HepG2 (cell line): ENCODE data around the gene TSPYL1. TPM values are rescaled to one million over a fixed set of nuclear protein-coding genes. Genes with fewer than 3 reads are reported as not detected.

Source experiments
- ATF1 ChIP-seq: IDR thresholded peaks from 2 replicates; pipeline ENCODE4 v1.6.1; 2016; ENCODE audit warnings: mild to moderate bottlenecking, control low read depth
- DNMT3B ChIP-seq: conservative IDR thresholded peaks from 2 replicates; pipeline ENCODE4 v1.6.1; 2016; ENCODE audit warnings: missing biosample characterization, control low read depth
- FOXP1 ChIP-seq, 2 experiments: fragments of 450-650 bp in 1 of 2; IDR thresholded peaks; 2 replicates each; pipeline ENCODE4 v1.6.1; 2017 to 2018; ENCODE audit warnings: antibody characterized with exemption in 1 of 2
- GLI4 ChIP-seq: sonication (generic); formaldehyde crosslinking; IDR thresholded peaks from 2 replicates; pipeline ENCODE4 v1.5.1; 2020; ENCODE audit warnings: missing genetic modification reagents, mild to moderate bottlenecking, moderate library complexity, borderline replicate concordance
- GTF2F1 ChIP-seq: fragments of 150-350 bp; IDR thresholded peaks from 2 replicates; pipeline ENCODE4 v1.6.1; 2014; ENCODE audit warnings: low read length
- HMG20A ChIP-seq: IDR thresholded peaks from 2 replicates; pipeline ENCODE4 v1.6.1; 2016; ENCODE audit warnings: borderline replicate concordance
- HOXA5 ChIP-seq: sonication (generic); formaldehyde crosslinking; IDR thresholded peaks from 2 replicates; pipeline ENCODE4 v1.4.0; 2020; ENCODE audit warnings: missing genetic modification reagents
- JUNB ChIP-seq: sonication (generic); formaldehyde crosslinking; IDR thresholded peaks from 2 replicates; pipeline ENCODE4 v1.8.0; 2022; ENCODE audit warnings: missing genetic modification reagents, mild to moderate bottlenecking, borderline replicate concordance
- MED1 ChIP-seq: sonication (generic); formaldehyde crosslinking; IDR thresholded peaks from 2 replicates; pipeline ENCODE4 v1.4.0; 2020; ENCODE audit warnings: missing genetic modification reagents
- MIER3 ChIP-seq: IDR thresholded peaks from 2 replicates; pipeline ENCODE4 v1.6.1; 2016; ENCODE audit warnings: missing compliant biosample characterization, borderline replicate concordance
- MTF1 ChIP-seq: sonication (generic); formaldehyde crosslinking; IDR thresholded peaks from 2 replicates; pipeline ENCODE4 v1.5.0; 2020; ENCODE audit warnings: missing genetic modification reagents
- POGZ ChIP-seq: sonication (generic); formaldehyde crosslinking; IDR thresholded peaks from 2 replicates; pipeline ENCODE4 v1.4.0; 2020; ENCODE audit warnings: mild to moderate bottlenecking, missing genetic modification reagents
- RCOR2 ChIP-seq: IDR thresholded peaks from 2 replicates; pipeline ENCODE4 v1.6.1; 2016; ENCODE audit warnings: missing biosample characterization, missing genetic modification reagents
- SP140L ChIP-seq: sonication (generic); formaldehyde crosslinking; IDR thresholded peaks from 2 replicates; pipeline ENCODE4 v1.4.0; 2020; ENCODE audit warnings: missing genetic modification reagents, borderline replicate concordance
- TOE1 ChIP-seq: sonication (generic); formaldehyde crosslinking; IDR thresholded peaks from 2 replicates; pipeline ENCODE4 v1.4.0; 2020; ENCODE audit warnings: mild to moderate bottlenecking, missing genetic modification reagents
- ZBTB7B ChIP-seq: sonication (generic); formaldehyde crosslinking; IDR thresholded peaks from 2 replicates; pipeline ENCODE4 v1.4.0; 2020; ENCODE audit warnings: missing genetic modification reagents
- ZNF17 ChIP-seq: sonication (generic); formaldehyde crosslinking; IDR thresholded peaks from 2 replicates; pipeline ENCODE4 v1.5.0; 2020; ENCODE audit warnings: mild to moderate bottlenecking, missing genetic modification reagents
- ZNF264 ChIP-seq: sonication (generic); formaldehyde crosslinking; IDR thresholded peaks from 2 replicates; pipeline ENCODE4 v1.4.0; 2020; ENCODE audit warnings: missing genetic modification reagents
- ZNF331 ChIP-seq: sonication (generic); formaldehyde crosslinking; IDR thresholded peaks from 2 replicates; pipeline ENCODE4 v1.4.0; 2020; ENCODE audit warnings: missing genetic modification reagents
- ZNF382 ChIP-seq: sonication (generic); formaldehyde crosslinking; IDR thresholded peaks from 2 replicates; pipeline ENCODE4 v1.5.0; 2020; ENCODE audit warnings: missing genetic modification reagents, mild to moderate bottlenecking, borderline replicate concordance
- ZNF605 ChIP-seq: sonication (generic); formaldehyde crosslinking; IDR thresholded peaks from 2 replicates; pipeline ENCODE4 v1.8.0; 2022; ENCODE audit warnings: mild to moderate bottlenecking, missing genetic modification reagents
- polyA plus RNA-seq, 8 experiments: library from polyadenylated mRNA; depleted of rRNA in 3 of 8; stranded (reverse) in 7 of 8; unstranded in 1 of 8; fragments of >200 nt; fragmentation: Illumina TruSeq in 4 of 8; extraction: Trizol in 4 of 8; gene quantifications; 2 replicates each; pipeline versions ENCODE4 v1.2.1 to v1.2.3, GENCODE V29; 2011 to 2016; ENCODE audit warnings: low read depth in 4 of 8, missing spikeins in 1 of 8, mixed read lengths in 1 of 8; ENCODE audit not compliant: insufficient read depth in 1 of 8
- total RNA-seq, 5 experiments: library from RNA; depleted of rRNA; stranded (reverse); fragments of >200 nt; fragmentation: Illumina TruSeq; extraction: Trizol; gene quantifications; 2 replicates each; pipeline ENCODE4 v1.2.3, GENCODE V29; 2016; ENCODE audit warnings: low read depth in 1 of 5
- TF ChIP-seq, protein P1 (sequence below): IDR thresholded peaks from 2 replicates; pipeline ENCODE4 v1.6.1; 2018; ENCODE audit warnings: missing genetic modification reagents, mild to moderate bottlenecking, missing compliant biosample characterization
- TF ChIP-seq, protein P2 (sequence below): sonication (generic); formaldehyde crosslinking; IDR thresholded peaks from 2 replicates; pipeline ENCODE4 v1.4.0; 2020; ENCODE audit warnings: missing genetic modification reagents
- TF ChIP-seq, protein P3 (sequence below): sonication (generic); formaldehyde crosslinking; IDR thresholded peaks from 2 replicates; pipeline ENCODE4 v1.9.0; 2021; ENCODE audit warnings: missing genetic modification reagents, borderline replicate concordance
- TF ChIP-seq, protein P4 (sequence below): sonication (generic); formaldehyde crosslinking; IDR thresholded peaks from 2 replicates; pipeline ENCODE4 v1.4.0; 2020; ENCODE audit warnings: missing genetic modification reagents
- TF ChIP-seq, protein P5 (sequence below), 2 experiments: fragments of 450-650 bp in 1 of 2; sonication (generic) in 1 of 2; formaldehyde crosslinking; IDR thresholded peaks; 2 replicates each; pipeline versions ENCODE4 v1.5.0 to v1.8.0; 2020 to 2022; ENCODE audit warnings: mild to moderate bottlenecking in 1 of 2, missing genetic modification reagents in 1 of 2

Gene TSPYL1
- total and polyA plus RNA-seq, 2 of the 13 experiments (the other 11 are each of a cell fraction or from before 2014, with no cell fraction given) = 28.3 to 93.0 TPM

DNA sequence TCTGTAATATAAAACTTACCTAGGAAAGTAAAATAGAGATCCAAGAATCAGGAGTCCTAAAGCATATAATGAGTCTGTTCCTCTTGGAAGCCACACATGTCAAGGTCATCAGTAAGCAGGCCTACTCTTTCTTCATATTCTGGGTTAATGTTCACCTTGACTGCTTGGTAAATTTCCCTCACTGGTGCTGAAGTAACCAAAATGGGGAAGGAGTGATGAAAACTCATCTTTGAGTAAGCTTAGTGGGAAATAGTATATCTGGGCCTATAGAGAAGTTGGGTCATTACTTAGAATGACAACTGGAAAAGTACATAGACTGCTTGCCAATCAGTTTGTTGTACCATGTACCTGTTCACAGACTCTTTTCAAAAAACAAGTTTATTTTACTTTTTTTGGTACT is 32.4 kb downstream of the TSPYL1 start (continued):
- no peak for TF ChIP-seq MTF1 (CRISPR knock-in tag)
- TF ChIP-seq, protein P1, sequence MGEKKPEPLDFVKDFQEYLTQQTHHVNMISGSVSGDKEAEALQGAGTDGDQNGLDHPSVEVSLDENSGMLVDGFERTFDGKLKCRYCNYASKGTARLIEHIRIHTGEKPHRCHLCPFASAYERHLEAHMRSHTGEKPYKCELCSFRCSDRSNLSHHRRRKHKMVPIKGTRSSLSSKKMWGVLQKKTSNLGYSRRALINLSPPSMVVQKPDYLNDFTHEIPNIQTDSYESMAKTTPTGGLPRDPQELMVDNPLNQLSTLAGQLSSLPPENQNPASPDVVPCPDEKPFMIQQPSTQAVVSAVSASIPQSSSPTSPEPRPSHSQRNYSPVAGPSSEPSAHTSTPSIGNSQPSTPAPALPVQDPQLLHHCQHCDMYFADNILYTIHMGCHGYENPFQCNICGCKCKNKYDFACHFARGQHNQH (CRISPR knock-in tag) = no peak
- TF ChIP-seq, protein P2, sequence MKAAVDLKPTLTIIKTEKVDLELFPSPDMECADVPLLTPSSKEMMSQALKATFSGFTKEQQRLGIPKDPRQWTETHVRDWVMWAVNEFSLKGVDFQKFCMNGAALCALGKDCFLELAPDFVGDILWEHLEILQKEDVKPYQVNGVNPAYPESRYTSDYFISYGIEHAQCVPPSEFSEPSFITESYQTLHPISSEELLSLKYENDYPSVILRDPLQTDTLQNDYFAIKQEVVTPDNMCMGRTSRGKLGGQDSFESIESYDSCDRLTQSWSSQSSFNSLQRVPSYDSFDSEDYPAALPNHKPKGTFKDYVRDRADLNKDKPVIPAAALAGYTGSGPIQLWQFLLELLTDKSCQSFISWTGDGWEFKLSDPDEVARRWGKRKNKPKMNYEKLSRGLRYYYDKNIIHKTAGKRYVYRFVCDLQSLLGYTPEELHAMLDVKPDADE (CRISPR knock-in tag) = no peak
- peak; percentile 67; the same call in 1 of the 2 replicates for TF ChIP-seq ZNF264 (CRISPR knock-in tag)
- TF ChIP-seq HMG20A = peak; percentile 59; the same call in 1 of the 2 replicates
- TF ChIP-seq, protein P3, sequence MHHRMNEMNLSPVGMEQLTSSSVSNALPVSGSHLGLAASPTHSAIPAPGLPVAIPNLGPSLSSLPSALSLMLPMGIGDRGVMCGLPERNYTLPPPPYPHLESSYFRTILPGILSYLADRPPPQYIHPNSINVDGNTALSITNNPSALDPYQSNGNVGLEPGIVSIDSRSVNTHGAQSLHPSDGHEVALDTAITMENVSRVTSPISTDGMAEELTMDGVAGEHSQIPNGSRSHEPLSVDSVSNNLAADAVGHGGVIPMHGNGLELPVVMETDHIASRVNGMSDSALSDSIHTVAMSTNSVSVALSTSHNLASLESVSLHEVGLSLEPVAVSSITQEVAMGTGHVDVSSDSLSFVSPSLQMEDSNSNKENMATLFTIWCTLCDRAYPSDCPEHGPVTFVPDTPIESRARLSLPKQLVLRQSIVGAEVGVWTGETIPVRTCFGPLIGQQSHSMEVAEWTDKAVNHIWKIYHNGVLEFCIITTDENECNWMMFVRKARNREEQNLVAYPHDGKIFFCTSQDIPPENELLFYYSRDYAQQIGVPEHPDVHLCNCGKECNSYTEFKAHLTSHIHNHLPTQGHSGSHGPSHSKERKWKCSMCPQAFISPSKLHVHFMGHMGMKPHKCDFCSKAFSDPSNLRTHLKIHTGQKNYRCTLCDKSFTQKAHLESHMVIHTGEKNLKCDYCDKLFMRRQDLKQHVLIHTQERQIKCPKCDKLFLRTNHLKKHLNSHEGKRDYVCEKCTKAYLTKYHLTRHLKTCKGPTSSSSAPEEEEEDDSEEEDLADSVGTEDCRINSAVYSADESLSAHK (CRISPR knock-in tag) = no peak
- TF ChIP-seq GTF2F1 = no peak
- TF ChIP-seq MIER3 (CRISPR knock-in tag) = peak; percentile 56; the same call in 1 of the 2 replicates
- peak; percentile 82 for TF ChIP-seq ZNF331 (CRISPR knock-in tag)
- no peak for TF ChIP-seq FOXP1 (IDR thresholded peaks at IDR 0.05)
- peak; percentile 42; the same call in 1 of the 2 replicates for TF ChIP-seq FOXP1 (CRISPR knock-in tag; IDR thresholded peaks at IDR 0.05)
- TF ChIP-seq HOXA5 (CRISPR knock-in tag) = no peak
- TF ChIP-seq ZBTB7B (CRISPR knock-in tag) = no peak
- TF ChIP-seq, protein P4, sequence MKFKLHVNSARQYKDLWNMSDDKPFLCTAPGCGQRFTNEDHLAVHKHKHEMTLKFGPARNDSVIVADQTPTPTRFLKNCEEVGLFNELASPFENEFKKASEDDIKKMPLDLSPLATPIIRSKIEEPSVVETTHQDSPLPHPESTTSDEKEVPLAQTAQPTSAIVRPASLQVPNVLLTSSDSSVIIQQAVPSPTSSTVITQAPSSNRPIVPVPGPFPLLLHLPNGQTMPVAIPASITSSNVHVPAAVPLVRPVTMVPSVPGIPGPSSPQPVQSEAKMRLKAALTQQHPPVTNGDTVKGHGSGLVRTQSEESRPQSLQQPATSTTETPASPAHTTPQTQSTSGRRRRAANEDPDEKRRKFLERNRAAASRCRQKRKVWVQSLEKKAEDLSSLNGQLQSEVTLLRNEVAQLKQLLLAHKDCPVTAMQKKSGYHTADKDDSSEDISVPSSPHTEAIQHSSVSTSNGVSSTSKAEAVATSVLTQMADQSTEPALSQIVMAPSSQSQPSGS (CRISPR knock-in tag) = 0 out of 2 replicates have a peak, but pooled peaks have one; percentile 34
- TF ChIP-seq ATF1 (CRISPR knock-in tag) = peak; percentile 35; the same call in 1 of the 2 replicates
- no peak for TF ChIP-seq ZNF605 (CRISPR knock-in tag)
- TF ChIP-seq JUNB (CRISPR knock-in tag) = no peak
- no peak for TF ChIP-seq ZNF17 (CRISPR knock-in tag)
- no peak for TF ChIP-seq ZNF382 (CRISPR knock-in tag)
- TF ChIP-seq SP140L (CRISPR knock-in tag) = peak; percentile 9; the same call in 1 of the 2 replicates
- no peak for TF ChIP-seq RCOR2 (CRISPR knock-in tag)
- TF ChIP-seq DNMT3B = peak; percentile 60; the same call in 1 of the 2 replicates
- no peak for TF ChIP-seq GLI4 (CRISPR knock-in tag)
- peak; percentile 42 for TF ChIP-seq MED1 (CRISPR knock-in tag)
- 0 out of 2 replicates have a peak, but pooled peaks have one; percentile 24 for TF ChIP-seq TOE1 (CRISPR knock-in tag)
- TF ChIP-seq, protein P5, sequence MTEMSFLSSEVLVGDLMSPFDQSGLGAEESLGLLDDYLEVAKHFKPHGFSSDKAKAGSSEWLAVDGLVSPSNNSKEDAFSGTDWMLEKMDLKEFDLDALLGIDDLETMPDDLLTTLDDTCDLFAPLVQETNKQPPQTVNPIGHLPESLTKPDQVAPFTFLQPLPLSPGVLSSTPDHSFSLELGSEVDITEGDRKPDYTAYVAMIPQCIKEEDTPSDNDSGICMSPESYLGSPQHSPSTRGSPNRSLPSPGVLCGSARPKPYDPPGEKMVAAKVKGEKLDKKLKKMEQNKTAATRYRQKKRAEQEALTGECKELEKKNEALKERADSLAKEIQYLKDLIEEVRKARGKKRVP (CRISPR knock-in tag; IDR thresholded peaks at IDR 0.05) = peak in 1 of 2 experiments; percentile 64; a peak in 1 of 4 replicates
- TF ChIP-seq POGZ (CRISPR knock-in tag) = peak; percentile 51; the same call in 1 of the 2 replicates
